Neural progenitor cell (in vitro differentiated cells): ENCODE results near the gene GNAT1. TPM values are rescaled to one million over a fixed set of nuclear protein-coding genes. Genes with fewer than 3 reads are reported as not detected.

Experiments
- DNase-seq: peaks from one replicate; pipeline ENCODE4 v3.0.0-alpha.2; 2016; ENCODE audit warnings: low spot score
- H2AFZ ChIP-seq: fragments of 200-600 bp; sonication (generic); replicated peaks from 2 replicates; pipeline ENCODE4 v1.6.1; 2016; ENCODE audit warnings: antibody characterized with exemption
- H3F3A ChIP-seq: fragments of 200-600 bp; sonication (generic); 2 replicates; pipeline ENCODE4 v1.6.1; 2016; ENCODE audit warnings: antibody characterized with exemption, low read depth
- H3K27ac ChIP-seq: fragments of 200-600 bp; sonication (generic); 2 replicates; pipeline ENCODE4 v1.5.1; 2016; ENCODE audit warnings: mild to moderate bottlenecking
- H3K27me3 ChIP-seq: fragments of 200-600 bp; sonication (generic); 2 replicates; pipeline ENCODE4 v1.6.1; 2016; ENCODE audit warnings: mild to moderate bottlenecking, moderate library complexity
- H3K36me3 ChIP-seq: fragments of 200-600 bp; sonication (generic); 2 replicates; pipeline ENCODE4 v1.5.1; 2016
- H3K4me1 ChIP-seq: fragments of 200-600 bp; sonication (generic); 2 replicates; pipeline ENCODE4 v1.6.1; 2016; ENCODE audit warnings: mixed run types
- H3K4me2 ChIP-seq: fragments of 200-600 bp; sonication (generic); 2 replicates; pipeline ENCODE4 v1.6.1; 2016
- H3K4me3 ChIP-seq: fragments of 200-600 bp; sonication (generic); 2 replicates; pipeline ENCODE4 v1.5.1; 2016
- H3K79me2 ChIP-seq: fragments of 200-600 bp; sonication (generic); 2 replicates; pipeline ENCODE4 v1.6.1; 2016; ENCODE audit warnings: low read depth
- H3K9ac ChIP-seq: fragments of 200-600 bp; sonication (generic); 2 replicates; pipeline ENCODE4 v1.6.1; 2016
- H3K9me3 ChIP-seq: fragments of 200-600 bp; sonication (generic); 2 replicates; pipeline ENCODE4 v1.5.1; 2016; ENCODE audit warnings: low read depth
- H4K20me1 ChIP-seq: fragments of 200-600 bp; sonication (generic); 2 replicates; pipeline ENCODE4 v1.6.1; 2016; ENCODE audit warnings: low read depth
- H3K27ac Mint-ChIP-seq: 3 replicates; pipeline ENCODE4 v1.8.0; 2021; ENCODE audit warnings: mixed read lengths
- H3K27me3 Mint-ChIP-seq: 2 replicates; pipeline ENCODE4 v1.8.0; 2022; ENCODE audit warnings: low read depth, mild to moderate bottlenecking, inconsistent platforms, moderate library complexity, mixed read lengths; ENCODE audit not compliant: insufficient read depth
- H3K36me3 Mint-ChIP-seq: 3 replicates; pipeline ENCODE4 v1.8.0; 2021; ENCODE audit warnings: mixed read lengths
- H3K4me1 Mint-ChIP-seq: 3 replicates; pipeline ENCODE4 v1.8.0; 2021; ENCODE audit warnings: mixed read lengths
- H3K4me3 Mint-ChIP-seq: 3 replicates; pipeline ENCODE4 v1.8.0; 2021; ENCODE audit warnings: mild to moderate bottlenecking, moderate library complexity, mixed read lengths
- H3K9me3 Mint-ChIP-seq: 3 replicates; pipeline ENCODE4 v1.8.0; 2020; ENCODE audit warnings: mixed read lengths
- CTCF ChIP-seq: fragments of 200-600 bp; sonication (generic); IDR thresholded peaks from 2 replicates; pipeline ENCODE4 v1.5.1; 2017; ENCODE audit warnings: antibody characterized with exemption, mild to moderate bottlenecking
- EZH2 ChIP-seq: fragments of 200-600 bp; sonication (generic); IDR thresholded peaks from 2 replicates; pipeline ENCODE4 v1.6.1; 2017; ENCODE audit warnings: antibody characterized with exemption, mild to moderate bottlenecking, moderate library complexity
- EZH2phosphoT487 ChIP-seq: fragments of 200-600 bp; sonication (generic); IDR thresholded peaks from 2 replicates; pipeline ENCODE4 v1.6.1; 2017; ENCODE audit warnings: antibody characterized with exemption
- total RNA-seq: library from RNA; depleted of rRNA; stranded (reverse); fragments of >200 nt; gene quantifications from 2 replicates; pipeline ENCODE4 v1.2.3, GENCODE V29; 2015; ENCODE audit warnings: low replicate concordance

Gene GNAT1
- total RNA-seq, 1 donor from 2014 or later = not detected

- no peak for TF ChIP-seq EZH2
- Histone ChIP-seq H3K4me1 (peaks cover 45% of the 10 kb centered on the region), H3K27me3 (no peaks in the 10 kb centered on the region), H3K36me3 (no peaks in the 10 kb centered on the region), H3K4me3 (no peak overlapping the region), H3K9ac (no peak overlapping the region), H3K79me2 (peaks cover 5% of the 10 kb centered on the region), H3K27ac (no peak overlapping the region), H3K4me2 (no peak overlapping the region), H2AFZ (no peak overlapping the region), H4K20me1 (peaks cover 61% of the 10 kb centered on the region), H3K9me3 (no peaks in the 10 kb centered on the region), H3F3A (peaks cover 21% of the 10 kb centered on the region)
- no peak overlapping the region for H3K27ac Mint-ChIP-seq
- no peak overlapping the region for H3K4me3 Mint-ChIP-seq
- H3K27me3 Mint-ChIP-seq = peaks cover 4% of the 10 kb centered on the region
- DNase-seq = no peak
- H3K4me1 Mint-ChIP-seq = peaks cover 44% of the 10 kb centered on the region
- H3K36me3 Mint-ChIP-seq = no peaks in the 10 kb centered on the region
- no peaks in the 10 kb centered on the region for H3K9me3 Mint-ChIP-seq
Measured at GRCh38 chr3:50171540-50172301, 19.7 kb upstream of the GNAT1 start.

- Histone ChIP-seq H3K4me3 (no peak overlapping the region), H3K27ac (no peak overlapping the region), H3F3A (peaks cover 13% of the 10 kb centered on the region), H3K9me3 (no peaks in the 10 kb centered on the region), H3K9ac (no peak overlapping the region), H3K27me3 (no peaks in the 10 kb centered on the region), H3K4me2 (no peak overlapping the region), H3K79me2 (no peaks in the 10 kb centered on the region), H4K20me1 (peaks cover 51% of the 10 kb centered on the region), H3K36me3 (no peaks in the 10 kb centered on the region), H2AFZ (no peak overlapping the region), H3K4me1 (peaks cover 35% of the 10 kb centered on the region)
- no peaks in the 10 kb centered on the region for H3K36me3 Mint-ChIP-seq
- peaks cover 7% of the 10 kb centered on the region for H3K27me3 Mint-ChIP-seq
- no peak overlapping the region for H3K27ac Mint-ChIP-seq
- H3K4me3 Mint-ChIP-seq = no peak overlapping the region
- TF ChIP-seq CTCF (no peak), EZH2 (no peak), EZH2phosphoT487 (no peak)
- no peaks in the 10 kb centered on the region for H3K9me3 Mint-ChIP-seq
- H3K4me1 Mint-ChIP-seq = peaks cover 35% of the 10 kb centered on the region
- DNase-seq = no peak
Measured at GRCh38 chr3:50172626-50173220, 18.7 kb upstream of the GNAT1 start.

GRCh38 chr3:50173685-50174516, 17.5 kb upstream of the GNAT1 start:
- Mint-ChIP-seq H3K27ac (no peak overlapping the region), H3K4me3 (no peak overlapping the region), H3K9me3 (no peaks in the 10 kb centered on the region), H3K36me3 (no peaks in the 10 kb centered on the region), H3K27me3 (peaks cover 7% of the 10 kb centered on the region), H3K4me1 (peaks cover 23% of the 10 kb centered on the region)
- Histone ChIP-seq H2AFZ (no peak overlapping the region), H3K27ac (no peak overlapping the region), H4K20me1 (peaks cover 40% of the 10 kb centered on the region), H3K79me2 (no peaks in the 10 kb centered on the region), H3K4me1 (peaks cover 23% of the 10 kb centered on the region), H3K4me2 (no peak overlapping the region), H3F3A (peaks cover 1% of the 10 kb centered on the region), H3K27me3 (no peaks in the 10 kb centered on the region), H3K9ac (no peak overlapping the region), H3K9me3 (no peaks in the 10 kb centered on the region), H3K4me3 (no peak overlapping the region), H3K36me3 (no peaks in the 10 kb centered on the region)
- no peak for DNase-seq
- no peak for TF ChIP-seq CTCF
- TF ChIP-seq EZH2 = no peak
- no peak for TF ChIP-seq EZH2phosphoT487
